Smooth muscle cell of the brain vasculature (primary cell): ENCODE data around the gene PHF14.

ENCODE experiments used
- DNase-seq: peaks from one replicate; pipeline ENCODE4 v3.0.0-alpha.2; 2012; ENCODE audit warnings: low read depth, low spot score

The PHF14 gene

GRCh38 chr7:11207565-11207964, 233.9 kb downstream of the PHF14 start:
- DNase-seq: no peak

DNA sequence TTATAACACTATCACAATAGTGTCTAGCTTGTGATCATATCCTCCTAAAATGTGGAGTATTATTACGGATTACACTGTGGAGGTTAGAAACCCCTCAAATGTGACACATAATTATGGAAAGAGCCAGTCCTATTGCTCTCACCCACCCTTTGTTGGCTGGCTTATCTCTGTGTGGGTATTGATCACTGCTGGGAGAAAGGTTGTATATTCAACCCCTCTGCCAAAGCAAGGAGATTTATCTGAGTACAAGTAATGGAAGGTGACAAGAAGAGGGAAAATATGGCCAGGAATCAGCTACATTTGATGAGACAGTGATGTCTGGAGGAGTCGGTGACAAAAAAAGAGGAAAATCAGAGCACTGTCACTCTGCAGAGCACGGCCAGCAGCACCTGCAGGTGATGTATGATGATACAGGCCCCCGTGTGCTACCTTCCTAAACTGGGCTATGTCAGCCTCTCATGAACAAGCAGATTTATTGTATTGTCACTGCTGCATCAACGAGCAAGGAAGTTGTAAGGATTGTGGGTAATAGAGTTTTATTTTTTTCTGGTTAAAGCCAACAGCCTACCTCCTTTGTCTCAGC, 235.3 kb downstream of the PHF14 start:
- no peak for DNase-seq

GRCh38 chr7:11210374-11210773, 236.7 kb downstream of the PHF14 start:
- DNase-seq: no peak

DNA sequence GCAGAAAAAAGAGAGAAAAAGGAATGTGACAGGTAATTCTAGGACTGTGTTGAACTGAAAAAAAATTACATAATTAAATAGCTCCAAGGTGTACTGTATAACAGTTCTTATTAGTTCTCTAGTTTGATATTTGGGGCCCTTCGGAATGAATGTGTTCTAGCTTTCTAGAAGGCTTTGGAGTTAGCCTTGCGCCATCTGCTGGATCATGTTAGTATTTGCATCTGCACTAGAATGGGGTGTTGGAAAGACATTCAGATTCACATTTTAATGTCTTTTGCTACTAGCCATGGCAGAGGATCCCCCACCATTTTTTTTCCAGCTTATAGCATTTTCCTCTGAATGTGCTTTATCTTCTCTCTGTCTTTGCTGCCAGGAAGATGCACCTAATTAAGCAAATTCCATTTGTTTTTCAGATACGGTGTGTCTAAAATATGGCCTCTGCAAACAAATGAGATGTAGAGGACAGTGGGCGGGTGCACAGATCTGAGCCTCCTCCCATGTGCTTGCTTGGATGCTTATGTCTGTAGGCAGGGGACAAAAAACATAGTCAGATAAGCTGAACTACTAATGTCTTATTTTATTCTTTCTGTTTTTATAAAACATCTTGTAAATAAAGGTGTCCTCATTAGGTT, 238.5 kb downstream of the PHF14 start:
- peak; percentile 51 for DNase-seq

GRCh38 chr7:11212816-11213215, 239.1 kb downstream of the PHF14 start:
- no peak for DNase-seq

DNA sequence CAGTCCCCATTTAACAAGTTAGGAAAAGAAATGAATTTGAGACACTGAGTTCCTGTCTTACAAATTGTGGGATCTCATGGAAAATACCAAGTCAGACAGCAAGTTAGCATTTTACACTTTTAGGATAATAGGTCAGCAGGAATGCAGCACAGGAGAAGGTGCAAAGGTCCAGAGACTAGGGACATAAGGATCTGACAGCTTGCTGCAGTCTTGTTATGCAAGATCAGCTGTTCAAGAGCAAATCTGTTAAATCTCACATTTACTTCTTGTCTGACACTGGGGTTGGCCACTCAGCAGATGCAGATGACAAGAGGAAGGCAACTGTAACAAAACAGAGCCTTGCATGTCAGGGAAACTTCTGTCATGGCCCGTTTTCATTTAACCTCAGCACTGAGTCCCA, 239.6 kb downstream of the PHF14 start:
- no peak for DNase-seq

- no peak for DNase-seq
Measured at GRCh38 chr7:11216276-11216675, 242.6 kb downstream of the PHF14 start.

GRCh38 chr7:11217848-11218565, 244.3 kb downstream of the PHF14 start:
- no peak for DNase-seq
